Mucosa of descending colon (tissue), 3 donors: ENCODE results near the gene SLC25A33. TPM values are rescaled to one million over a fixed set of nuclear protein-coding genes. Genes with fewer than 3 reads are reported as not detected.

ENCODE experiments used
- ATAC-seq: fragments of 200-7000 bp; cut with Tn5 transposase; one replicate; pipeline ENCODE4 v1.9.1; 2020; ENCODE audit warnings: mild to moderate bottlenecking, moderate library complexity
- DNase-seq, 3 donors: peaks; one replicate each; pipeline ENCODE4 v3.0.0-alpha.2; 2020
- H3K36me3 ChIP-seq: fragments of 200-600 bp; one replicate; pipeline ENCODE4 v1.8.0; 2021; ENCODE audit warnings: low read depth, mild to moderate bottlenecking
- H3K4me1 ChIP-seq: fragments of 200-600 bp; one replicate; pipeline ENCODE4 v1.8.0; 2021; ENCODE audit warnings: low read depth, mild to moderate bottlenecking
- H3K4me3 ChIP-seq: fragments of 200-600 bp; one replicate; pipeline ENCODE4 v1.8.0; 2021; ENCODE audit warnings: mild to moderate bottlenecking
- H3K9me3 ChIP-seq: fragments of 200-600 bp; one replicate; pipeline ENCODE4 v1.8.0; 2021; ENCODE audit warnings: mild to moderate bottlenecking
- intact Hi-C, 2 donors: fragments of 100-400 bp; cut with DNase I in 1 of 2; cut with micrococcal nuclease in 1 of 2; formaldehyde crosslinking; loops; one replicate each; pipeline versions ENCODE4 v1.11.0 to v1.11.1; 2022; cut with DNase I, micrococcal nuclease
- total RNA-seq, 3 donors: library from RNA; stranded (reverse); fragmentation: NEBNext Ultra II Directional in 2 of 3; extraction: Animal tissue kit (Norgen Biotek cat#: 25700) in 2 of 3; gene quantifications; one replicate each; pipeline versions ENCODE4 v1.2.1 to v1.2.4, GENCODE V29; 2021 to 2023
- TF ChIP-seq, protein P1 (sequence below): fragments of 200-600 bp; IDR thresholded peaks from one replicate; pipeline ENCODE4 v1.8.0; 2022; ENCODE audit warnings: antibody characterized with exemption, mild to moderate bottlenecking
- donor health status: DM: no; HTN: no; CAD: no; lungs with moderate emphysema.
- donor health status: DM: no; HTN: no; CAD: no.
- donor health status: DM: no; HTN: yes; CAD: no.

Gene SLC25A33
- total RNA-seq, 3 donors from 2014 or later = 4.8 to 5.9 (median 5.7) TPM

DNA sequence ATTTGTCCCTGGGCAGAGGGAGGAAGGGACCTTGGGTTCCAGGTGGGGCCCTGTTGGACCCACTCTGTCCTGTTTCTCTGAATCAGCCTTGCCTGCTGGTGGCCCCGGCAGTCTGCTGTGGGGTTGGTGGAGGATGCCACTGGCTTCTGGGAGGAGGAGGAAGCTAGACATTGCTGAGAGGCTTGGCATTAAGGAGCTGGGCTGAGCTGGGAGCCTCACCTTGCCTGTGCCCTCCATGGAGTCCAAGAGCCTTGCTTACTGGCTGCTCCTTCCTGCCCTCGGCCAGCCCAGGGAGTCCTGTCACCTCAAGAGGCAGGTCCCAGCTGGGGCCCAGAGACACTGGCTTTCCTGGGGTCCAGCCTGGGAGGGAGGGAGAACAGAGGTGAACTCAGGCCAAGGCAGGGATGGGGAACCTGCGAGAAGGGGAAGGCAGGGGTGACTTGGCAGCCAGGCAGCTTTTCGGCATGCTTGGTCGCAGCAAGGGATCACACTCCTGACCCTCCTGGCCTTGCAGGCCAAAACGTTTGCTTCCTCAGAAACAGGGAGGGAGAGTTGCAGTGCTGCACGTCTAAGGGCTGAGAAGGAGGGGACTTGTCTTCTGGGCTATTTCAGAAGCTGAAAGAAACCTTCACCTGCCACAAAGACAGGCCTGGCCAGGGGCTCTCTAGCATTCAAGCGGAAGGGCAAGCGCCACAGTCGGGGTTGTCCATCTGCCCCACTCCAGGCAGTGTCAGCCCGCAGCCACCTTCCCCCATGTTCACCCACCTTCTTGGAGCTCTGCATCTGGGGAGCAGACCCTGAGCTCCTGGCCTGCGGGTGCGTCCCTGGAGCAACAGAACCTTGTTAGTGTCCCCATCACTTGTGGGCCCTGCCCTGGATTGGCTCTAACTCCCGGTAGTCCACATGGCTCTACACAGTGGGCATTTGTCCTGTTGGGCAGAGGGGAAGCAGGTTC, 58.4 kb downstream of the SLC25A33 start:
- peaks cover 2% of the 10 kb centered on the region for H3K4me1 ChIP-seq
- no peak overlapping the region for H3K4me3 ChIP-seq
- peaks cover 3% of the 10 kb centered on the region for H3K36me3 ChIP-seq
- intact Hi-C loops = no loop called here
- TF ChIP-seq, protein P1, sequence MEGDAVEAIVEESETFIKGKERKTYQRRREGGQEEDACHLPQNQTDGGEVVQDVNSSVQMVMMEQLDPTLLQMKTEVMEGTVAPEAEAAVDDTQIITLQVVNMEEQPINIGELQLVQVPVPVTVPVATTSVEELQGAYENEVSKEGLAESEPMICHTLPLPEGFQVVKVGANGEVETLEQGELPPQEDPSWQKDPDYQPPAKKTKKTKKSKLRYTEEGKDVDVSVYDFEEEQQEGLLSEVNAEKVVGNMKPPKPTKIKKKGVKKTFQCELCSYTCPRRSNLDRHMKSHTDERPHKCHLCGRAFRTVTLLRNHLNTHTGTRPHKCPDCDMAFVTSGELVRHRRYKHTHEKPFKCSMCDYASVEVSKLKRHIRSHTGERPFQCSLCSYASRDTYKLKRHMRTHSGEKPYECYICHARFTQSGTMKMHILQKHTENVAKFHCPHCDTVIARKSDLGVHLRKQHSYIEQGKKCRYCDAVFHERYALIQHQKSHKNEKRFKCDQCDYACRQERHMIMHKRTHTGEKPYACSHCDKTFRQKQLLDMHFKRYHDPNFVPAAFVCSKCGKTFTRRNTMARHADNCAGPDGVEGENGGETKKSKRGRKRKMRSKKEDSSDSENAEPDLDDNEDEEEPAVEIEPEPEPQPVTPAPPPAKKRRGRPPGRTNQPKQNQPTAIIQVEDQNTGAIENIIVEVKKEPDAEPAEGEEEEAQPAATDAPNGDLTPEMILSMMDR = no peak
- ATAC-seq = no peak
- no peaks in the 10 kb centered on the region for H3K9me3 ChIP-seq
- DNase-seq = no peak

DNA sequence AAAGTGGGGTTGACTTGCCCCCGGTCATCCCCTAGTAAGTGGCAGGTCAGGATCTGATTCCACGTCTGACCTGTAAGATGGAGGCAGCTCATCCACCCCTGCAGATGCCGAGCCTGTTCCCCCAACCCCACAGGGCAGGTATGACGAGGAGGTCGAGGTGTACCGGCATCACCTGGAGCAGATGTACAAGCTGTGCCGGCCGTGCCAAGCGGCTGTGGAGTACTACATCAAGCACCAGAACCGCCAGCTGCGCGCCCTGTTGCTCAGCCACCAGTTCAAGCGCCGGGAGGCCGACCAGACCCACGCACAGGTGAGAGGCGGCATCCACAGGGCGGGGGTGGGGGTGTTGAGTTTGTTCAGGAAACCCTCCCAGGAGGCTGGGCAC, 59.0 kb downstream of the SLC25A33 start:
- H3K4me3 ChIP-seq = no peak overlapping the region
- DNase-seq (no peak), ATAC-seq (no peak)
- intact Hi-C loops = no loop called here
- TF ChIP-seq, protein P1 = no peak
- H3K36me3 ChIP-seq = peaks cover 3% of the 10 kb centered on the region
- no peaks in the 10 kb centered on the region for H3K9me3 ChIP-seq
- H3K4me1 ChIP-seq = no peaks in the 10 kb centered on the region

DNA sequence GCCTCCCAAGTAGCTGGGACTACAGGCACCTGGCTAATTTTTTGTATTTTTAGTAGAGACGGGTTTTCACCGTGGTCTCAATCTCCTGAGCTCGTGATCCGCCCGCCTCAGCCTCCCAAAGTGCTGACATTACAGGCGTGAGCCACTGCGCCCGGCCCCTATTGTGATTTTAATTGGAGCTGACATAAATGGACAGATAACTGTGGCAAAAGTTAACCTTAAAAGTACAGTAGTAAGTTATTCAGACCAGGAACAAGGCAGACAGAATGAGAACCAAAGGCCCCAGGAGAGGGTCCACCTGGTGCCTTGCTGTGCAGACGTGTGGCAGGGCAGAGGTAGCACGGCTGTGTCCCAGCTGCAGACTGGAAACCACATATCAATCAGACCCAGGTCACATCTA, 60.5 kb downstream of the SLC25A33 start:
- Histone ChIP-seq H3K36me3 (peaks cover 3% of the 10 kb centered on the region), H3K4me3 (no peak overlapping the region), H3K4me1 (no peaks in the 10 kb centered on the region), H3K9me3 (no peaks in the 10 kb centered on the region)
- ATAC-seq (no peak), DNase-seq (no peak)
- TF ChIP-seq, protein P1 = no peak
- intact Hi-C loops = no loop called here

DNA sequence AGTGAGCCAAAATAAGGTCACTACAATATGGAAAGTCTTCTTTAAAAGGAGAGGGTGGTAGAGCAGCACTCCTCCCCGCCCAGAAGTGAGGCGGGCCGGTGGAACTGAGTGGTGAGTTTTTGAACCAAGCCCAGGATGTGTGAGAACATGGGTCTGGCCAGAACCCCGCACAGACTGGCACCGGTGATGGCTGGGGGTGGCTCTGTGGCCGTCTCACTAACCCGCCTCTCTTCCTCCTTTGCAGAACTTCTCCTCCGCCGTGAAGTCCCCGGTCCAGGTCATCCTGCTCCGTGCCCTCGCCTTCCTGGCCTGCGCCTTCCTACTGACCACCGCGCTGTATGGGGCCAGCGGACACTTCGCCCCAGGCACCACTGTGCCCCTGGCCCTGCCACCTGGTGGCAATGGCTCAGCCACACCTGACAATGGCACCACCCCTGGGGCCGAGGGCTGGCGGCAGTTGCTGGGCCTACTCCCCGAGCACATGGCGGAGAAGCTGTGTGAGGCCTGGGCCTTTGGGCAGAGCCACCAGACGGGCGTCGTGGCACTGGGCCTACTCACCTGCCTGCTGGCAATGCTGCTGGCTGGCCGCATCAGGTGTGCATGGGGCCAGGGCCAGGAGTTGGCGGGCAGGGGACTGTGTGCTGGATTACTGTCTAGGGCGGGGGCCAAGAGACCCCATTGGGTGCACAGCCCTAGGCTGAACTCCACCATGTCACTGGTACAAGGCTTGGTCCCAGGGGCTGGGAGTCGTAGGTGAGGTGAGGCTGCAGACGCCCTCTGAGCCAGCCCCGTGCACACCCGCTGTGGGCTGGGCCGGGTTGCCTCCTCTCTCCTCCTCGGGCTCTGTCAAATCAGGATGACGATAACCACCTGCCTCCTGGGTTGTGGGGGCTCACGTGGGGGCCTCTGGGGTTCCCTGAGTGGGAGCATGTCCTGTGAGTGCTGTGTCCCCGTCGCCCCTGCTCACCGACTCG, 61.9 kb downstream of the SLC25A33 start:
- intact Hi-C loops = no loop called here
- ATAC-seq (no peak), DNase-seq (peak in 1 of 3 donors; percentile 43)
- Histone ChIP-seq H3K9me3 (no peaks in the 10 kb centered on the region), H3K4me3 (no peak overlapping the region), H3K36me3 (peaks cover 3% of the 10 kb centered on the region), H3K4me1 (no peaks in the 10 kb centered on the region)
- TF ChIP-seq, protein P1 = no peak

DNA sequence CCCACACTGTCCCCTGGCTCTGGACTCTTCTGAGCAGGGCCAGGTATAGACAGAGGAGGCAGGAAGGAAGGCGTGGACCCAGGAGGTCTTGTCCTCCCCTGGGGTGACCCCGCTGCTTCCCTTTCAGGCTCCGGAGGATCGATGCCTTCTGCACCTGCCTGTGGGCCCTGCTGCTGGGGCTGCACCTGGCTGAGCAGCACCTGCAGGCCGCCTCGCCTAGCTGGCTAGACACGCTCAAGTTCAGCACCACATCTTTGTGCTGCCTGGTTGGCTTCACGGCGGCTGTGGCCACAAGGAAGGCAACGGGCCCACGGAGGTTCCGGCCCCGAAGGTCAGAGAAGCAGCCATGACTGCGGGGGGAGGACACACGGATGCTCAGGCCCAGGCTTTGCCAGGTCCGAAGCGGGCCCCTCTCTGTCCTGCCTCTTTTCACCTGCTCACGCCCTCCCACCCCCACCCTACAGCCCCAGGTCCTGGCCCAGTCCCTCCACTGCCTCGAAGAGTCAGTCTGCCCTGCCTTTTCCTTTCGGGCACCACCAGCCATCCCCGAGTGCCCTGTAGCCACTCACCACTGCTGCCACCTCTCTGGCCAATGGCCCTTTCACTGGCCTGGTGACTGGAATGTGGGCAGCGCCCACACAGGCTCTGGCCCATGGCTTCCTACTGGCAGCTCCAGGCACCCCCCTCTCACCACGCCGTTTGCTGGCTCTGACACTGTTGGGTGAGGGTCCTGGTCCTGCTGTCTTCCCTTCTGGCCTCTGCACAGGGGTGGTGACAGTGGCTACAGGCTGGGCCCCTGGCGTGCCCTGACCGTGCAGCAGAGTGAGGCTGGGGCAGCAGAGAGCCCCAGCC, 62.9 kb downstream of the SLC25A33 start:
- H3K36me3 ChIP-seq = peaks cover 3% of the 10 kb centered on the region
- intact Hi-C loops = no loop called here
- H3K4me3 ChIP-seq = no peak overlapping the region
- TF ChIP-seq, protein P1 = no peak
- no peaks in the 10 kb centered on the region for H3K9me3 ChIP-seq
- H3K4me1 ChIP-seq = no peaks in the 10 kb centered on the region
- DNase-seq = peak in 1 of 3 donors; percentile 42
- no peak for ATAC-seq
